Fibroblast of villous mesenchyme (primary cell): ENCODE results near the gene GRB10. TPM values are rescaled to one million over a fixed set of nuclear protein-coding genes. Genes with fewer than 3 reads are reported as not detected.

Experiments used
- DNase-seq: peaks from one replicate; pipeline ENCODE4 v3.0.0-alpha.2; 2010; ENCODE audit warnings: low read depth
- H3K4me3 ChIP-seq: 2 replicates; pipeline ENCODE4 v1.5.1; 2011; ENCODE audit warnings: low read depth, mild to moderate bottlenecking, low read length
- total RNA-seq: library from RNA; depleted of rRNA; stranded (reverse); fragments of >200 nt; gene quantifications from 2 replicates; pipeline ENCODE4 v1.2.3, GENCODE V29; 2012
- TF ChIP-seq, protein P1 (sequence below): IDR thresholded peaks from 2 replicates; pipeline ENCODE4 v1.5.1; 2012; ENCODE audit warnings: low read depth, mild to moderate bottlenecking, low read length; ENCODE audit not compliant: insufficient read depth

GRB10 gene
- total RNA-seq, 1 donor: 23.3 TPM

DNA sequence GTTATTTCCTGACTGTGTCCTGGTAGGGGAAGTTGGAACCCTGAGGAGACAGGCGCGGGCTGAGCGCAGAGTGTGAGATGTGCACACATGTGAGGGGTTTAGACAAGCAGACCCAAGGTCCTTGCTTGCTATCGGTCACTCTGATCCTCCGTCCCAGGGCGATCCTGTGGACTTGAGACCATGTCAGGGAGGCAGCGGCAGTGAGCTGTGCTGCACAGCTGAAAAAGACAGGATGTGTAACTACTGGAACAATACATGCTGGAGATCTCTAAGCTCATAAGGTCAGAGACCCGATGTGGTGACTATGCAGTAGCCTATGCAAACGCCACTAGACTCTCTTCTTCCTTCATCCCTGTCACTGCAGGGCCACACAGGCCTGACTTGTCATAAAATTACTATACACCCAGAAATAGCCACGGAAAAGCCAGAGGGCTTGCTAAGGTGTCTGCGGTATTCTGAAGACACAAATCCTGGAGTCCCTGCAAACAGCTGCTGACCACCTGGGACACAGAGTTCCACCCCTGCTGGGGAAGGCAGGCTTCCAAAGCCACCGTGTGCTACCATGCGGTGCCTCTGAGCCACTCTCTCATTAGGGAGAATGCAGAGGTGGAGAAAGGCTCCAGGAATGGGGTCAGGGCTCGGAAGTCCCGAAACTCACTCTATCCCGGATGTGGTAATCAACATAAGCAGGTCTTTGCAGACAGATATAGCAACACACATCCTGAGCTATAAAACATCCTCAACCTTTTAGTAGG lies 126.4 kb downstream of the GRB10 start:
- DNase-seq: peak; percentile 46
- TF ChIP-seq, protein P1, sequence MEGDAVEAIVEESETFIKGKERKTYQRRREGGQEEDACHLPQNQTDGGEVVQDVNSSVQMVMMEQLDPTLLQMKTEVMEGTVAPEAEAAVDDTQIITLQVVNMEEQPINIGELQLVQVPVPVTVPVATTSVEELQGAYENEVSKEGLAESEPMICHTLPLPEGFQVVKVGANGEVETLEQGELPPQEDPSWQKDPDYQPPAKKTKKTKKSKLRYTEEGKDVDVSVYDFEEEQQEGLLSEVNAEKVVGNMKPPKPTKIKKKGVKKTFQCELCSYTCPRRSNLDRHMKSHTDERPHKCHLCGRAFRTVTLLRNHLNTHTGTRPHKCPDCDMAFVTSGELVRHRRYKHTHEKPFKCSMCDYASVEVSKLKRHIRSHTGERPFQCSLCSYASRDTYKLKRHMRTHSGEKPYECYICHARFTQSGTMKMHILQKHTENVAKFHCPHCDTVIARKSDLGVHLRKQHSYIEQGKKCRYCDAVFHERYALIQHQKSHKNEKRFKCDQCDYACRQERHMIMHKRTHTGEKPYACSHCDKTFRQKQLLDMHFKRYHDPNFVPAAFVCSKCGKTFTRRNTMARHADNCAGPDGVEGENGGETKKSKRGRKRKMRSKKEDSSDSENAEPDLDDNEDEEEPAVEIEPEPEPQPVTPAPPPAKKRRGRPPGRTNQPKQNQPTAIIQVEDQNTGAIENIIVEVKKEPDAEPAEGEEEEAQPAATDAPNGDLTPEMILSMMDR: no peak
- no peak overlapping the region for H3K4me3 ChIP-seq

GRCh38 chr7:50655490-50655889 lies 127.2 kb downstream of the GRB10 start:
- no peak for DNase-seq
- TF ChIP-seq, protein P1: no peak
- no peak overlapping the region for H3K4me3 ChIP-seq

DNA sequence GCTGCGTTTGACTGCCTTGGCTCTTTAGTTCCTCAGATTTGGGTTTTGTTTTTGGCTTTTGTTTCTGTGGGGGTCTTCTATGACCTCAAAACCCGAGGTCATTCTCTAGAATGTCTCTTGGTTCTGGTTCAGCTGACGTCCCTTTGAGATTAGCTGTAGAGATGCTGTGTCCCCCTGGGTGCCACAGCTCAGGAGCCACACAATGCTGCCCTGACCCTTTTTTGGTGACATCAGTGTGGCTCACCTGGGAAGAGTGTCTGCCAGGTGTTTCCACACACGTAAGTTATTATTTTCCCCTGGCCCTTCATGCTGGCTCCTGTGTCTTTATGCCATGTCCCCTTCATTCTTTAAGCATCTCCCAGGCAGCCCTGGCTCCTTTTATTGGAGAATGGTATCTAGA lies 127.7 kb downstream of the GRB10 start:
- DNase-seq: no peak
- TF ChIP-seq, protein P1: no peak
- no peak overlapping the region for H3K4me3 ChIP-seq

DNA sequence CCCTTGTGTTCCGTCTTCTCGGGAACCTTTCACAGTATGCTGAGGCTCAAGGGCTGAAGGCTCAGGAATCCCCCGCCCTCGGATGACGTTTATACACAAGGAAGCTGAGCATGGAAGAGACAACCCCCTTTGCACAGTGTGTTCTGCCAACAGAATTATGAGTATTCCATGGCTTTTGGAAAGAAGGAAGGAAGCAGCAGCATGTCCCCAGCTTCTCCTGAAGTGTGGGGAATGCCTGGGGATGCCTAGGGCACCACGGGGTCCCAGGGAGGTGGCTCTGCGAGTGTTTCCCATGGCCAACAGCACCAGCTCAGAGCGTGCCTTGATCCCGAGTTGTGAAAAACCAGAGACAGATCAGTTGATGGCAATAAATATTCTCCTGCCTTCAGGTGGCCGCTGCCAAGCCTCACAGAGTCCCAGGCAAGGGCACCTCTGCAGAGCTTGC lies 128.7 kb downstream of the GRB10 start:
- peak; percentile 91 for DNase-seq
- TF ChIP-seq, protein P1: no peak
- no peak overlapping the region for H3K4me3 ChIP-seq

DNA sequence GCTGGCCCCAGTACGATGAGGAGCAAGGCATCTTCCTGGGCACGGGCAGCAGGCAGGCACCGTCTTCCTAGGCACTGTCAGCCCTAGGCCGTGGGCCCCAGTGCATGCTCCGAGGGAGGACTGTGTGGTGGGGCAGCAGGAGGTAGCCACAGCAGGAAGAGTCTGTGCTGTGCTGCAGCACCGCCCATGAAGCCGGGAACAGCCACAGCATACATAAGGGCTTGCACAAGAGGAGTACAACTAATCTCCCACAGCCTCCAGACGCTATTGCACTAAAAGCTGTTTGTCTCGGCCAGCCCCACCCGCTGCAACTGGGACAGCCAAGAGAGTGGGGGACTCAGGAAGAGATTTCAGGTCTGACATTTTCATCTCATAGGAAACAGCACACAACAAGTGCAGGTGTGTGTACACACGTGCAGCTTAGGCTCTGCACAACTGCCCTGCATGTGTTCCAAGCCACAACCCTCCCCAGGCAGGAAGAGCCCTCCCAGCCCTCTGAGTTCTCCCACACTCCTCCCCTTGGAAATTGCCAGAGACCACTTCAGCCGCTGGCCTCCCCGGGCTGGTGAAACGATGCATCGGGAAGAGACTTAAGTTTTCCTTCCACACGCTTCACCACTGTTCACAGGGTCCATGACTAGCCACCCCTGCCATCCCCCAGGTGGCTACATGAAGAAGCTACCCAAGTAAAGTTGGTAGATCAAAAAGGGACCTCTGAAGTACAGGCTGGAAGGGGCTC lies 129.4 kb downstream of the GRB10 start:
- H3K4me3 ChIP-seq: no peak overlapping the region
- TF ChIP-seq, protein P1: no peak
- peak; percentile 95 for DNase-seq

GRCh38 chr7:50652400-50653125 lies 130.1 kb downstream of the GRB10 start:
- H3K4me3 ChIP-seq: no peak overlapping the region
- TF ChIP-seq, protein P1: no peak
- no peak for DNase-seq
